Measurements from ENCODE around the gene TXLNB. TPM values are rescaled to one million over a fixed set of nuclear protein-coding genes. Genes with fewer than 3 reads are reported as not detected.

The TXLNB gene
- total RNA-seq, 1 donor from 2014 or later, result 0.05 TPM

GRCh38 chr6:139251691-139252390, 40.0 kb downstream of the TXLNB start:
- DNase-seq (ENCODE audit: low spot score), result no peak
- no peak overlapping the region for H3K27ac Mint-ChIP-seq (ENCODE audit: unreplicated experiment)
- TF ChIP-seq CTCF (IDR thresholded peaks at IDR 0.05), result no peak
- H3K36me3 Mint-ChIP-seq (ENCODE audit: low read depth), result no peaks in the 10 kb centered on the region
- H3K4me3 Mint-ChIP-seq (ENCODE audit: unreplicated experiment), result no peak overlapping the region
- H3K9me3 Mint-ChIP-seq (ENCODE audit: low read depth), result no peaks in the 10 kb centered on the region
- peaks cover 26% of the 10 kb centered on the region for H3K4me1 Mint-ChIP-seq (ENCODE audit: low read depth)
- H3K27me3 Mint-ChIP-seq (ENCODE audit: low read depth), result no peaks in the 10 kb centered on the region

- TF ChIP-seq CTCF (IDR thresholded peaks at IDR 0.05), result no peak
- H3K27me3 Mint-ChIP-seq (ENCODE audit: low read depth), result no peaks in the 10 kb centered on the region
- H3K4me1 Mint-ChIP-seq (ENCODE audit: low read depth), result peaks cover 19% of the 10 kb centered on the region
- H3K4me3 Mint-ChIP-seq (ENCODE audit: unreplicated experiment), result no peak overlapping the region
- no peak overlapping the region for H3K27ac Mint-ChIP-seq (ENCODE audit: unreplicated experiment)
- H3K9me3 Mint-ChIP-seq (ENCODE audit: low read depth), result no peaks in the 10 kb centered on the region
- no peak for DNase-seq (ENCODE audit: low spot score)
- no peaks in the 10 kb centered on the region for H3K36me3 Mint-ChIP-seq (ENCODE audit: low read depth)
Measured at GRCh38 chr6:139251045-139251690, 40.6 kb downstream of the TXLNB start.

- DNase-seq (ENCODE audit: low spot score), result no peak
- Mint-ChIP-seq H3K4me3 (ENCODE audit: unreplicated experiment) (no peak overlapping the region), H3K27me3 (ENCODE audit: low read depth) (no peaks in the 10 kb centered on the region)
Measured at GRCh38 chr6:139250296-139251044, 41.3 kb downstream of the TXLNB start.

GRCh38 chr6:139249395-139249794, 42.4 kb downstream of the TXLNB start:
- Mint-ChIP-seq H3K36me3 (ENCODE audit: low read depth) (no peaks in the 10 kb centered on the region), H3K27ac (ENCODE audit: unreplicated experiment) (no peak overlapping the region), H3K4me1 (ENCODE audit: low read depth) (peaks cover 12% of the 10 kb centered on the region), H3K27me3 (ENCODE audit: low read depth) (no peaks in the 10 kb centered on the region), H3K4me3 (ENCODE audit: unreplicated experiment) (no peak overlapping the region), H3K9me3 (ENCODE audit: low read depth) (no peaks in the 10 kb centered on the region)
- DNase-seq (ENCODE audit: low spot score), result no peak
- no peak for TF ChIP-seq CTCF (IDR thresholded peaks at IDR 0.05)

More at GRCh38 chr6:139250296-139251044, 41.3 kb downstream of the TXLNB start:
- Mint-ChIP-seq H3K9me3 (ENCODE audit: low read depth) (no peaks in the 10 kb centered on the region), H3K4me1 (ENCODE audit: low read depth) (peaks cover 12% of the 10 kb centered on the region), H3K27ac (ENCODE audit: unreplicated experiment) (no peak overlapping the region), H3K36me3 (ENCODE audit: low read depth) (no peaks in the 10 kb centered on the region)
- peak; percentile 75 for TF ChIP-seq CTCF (IDR thresholded peaks at IDR 0.05)

- no peak for DNase-seq (ENCODE audit: low spot score)
- TF ChIP-seq CTCF (IDR thresholded peaks at IDR 0.05), result no peak
- Mint-ChIP-seq H3K9me3 (ENCODE audit: low read depth) (no peaks in the 10 kb centered on the region), H3K4me1 (ENCODE audit: low read depth) (peaks cover 12% of the 10 kb centered on the region), H3K36me3 (ENCODE audit: low read depth) (no peaks in the 10 kb centered on the region), H3K27me3 (ENCODE audit: low read depth) (no peaks in the 10 kb centered on the region), H3K27ac (ENCODE audit: unreplicated experiment) (no peak overlapping the region), H3K4me3 (ENCODE audit: unreplicated experiment) (no peak overlapping the region)
Measured at GRCh38 chr6:139248911-139249310, 42.9 kb downstream of the TXLNB start.
